HL-60 (cell line): ENCODE measurements around the gene STARD3NL.

Experiments used
- DNase-seq, 2 experiments: peaks; one replicate each; pipeline ENCODE4 v3.0.0-alpha.2; 2010 to 2020; ENCODE audit warnings: low read depth in 1 of 2, low spot score in 1 of 2
- H3K27ac ChIP-seq: fragments of 250-450 bp; sonication (Bioruptor Pico); replicated peaks from 2 replicates; pipeline ENCODE4 v1.5.1; 2020; ENCODE audit warnings: mild to moderate bottlenecking, moderate library complexity
- H3K27me3 ChIP-seq: fragments of 250-450 bp; sonication (Bioruptor Pico); 2 replicates; pipeline ENCODE4 v1.5.1; 2021; ENCODE audit warnings: mild to moderate bottlenecking, moderate library complexity; ENCODE audit not compliant: insufficient read depth, poor library complexity, severe bottlenecking
- H3K4me3 ChIP-seq: replicated peaks from 2 replicates; pipeline ENCODE4 v1.5.1; 2011; ENCODE audit warnings: mild to moderate bottlenecking, control low read depth, low read length; ENCODE audit not compliant: insufficient read depth
- CTCF ChIP-seq: IDR thresholded peaks from one replicate; pipeline ENCODE4 v1.5.1; 2011; ENCODE audit warnings: low read length, control low read depth, inconsistent platforms; ENCODE audit not compliant: insufficient read depth
- GABPA ChIP-seq: IDR thresholded peaks from 2 replicates; pipeline ENCODE4 v1.6.1; 2012; ENCODE audit warnings: low read depth
- POLR2AphosphoS5 ChIP-seq: IDR thresholded peaks from 2 replicates; pipeline ENCODE4 v1.6.1; 2012; ENCODE audit warnings: low read depth
- REST ChIP-seq: IDR thresholded peaks from 2 replicates; pipeline ENCODE4 v1.6.1; 2012; ENCODE audit warnings: low read depth; ENCODE audit not compliant: insufficient replicate concordance
- SPI1 ChIP-seq: IDR thresholded peaks from 2 replicates; pipeline ENCODE4 v1.6.1; 2012; ENCODE audit warnings: low read depth, mild to moderate bottlenecking, borderline replicate concordance

Gene STARD3NL

GRCh38 chr7:38280000-38280399 lies 102.0 kb downstream of the STARD3NL start:
- no peaks in the 10 kb centered on the region for H3K27me3 ChIP-seq
- H3K27ac ChIP-seq, result no peak overlapping the region
- no peak overlapping the region for H3K4me3 ChIP-seq
- TF ChIP-seq CTCF (no peak), REST (no peak), GABPA (no peak), POLR2AphosphoS5 (no peak), SPI1 (no peak)
- no peak for DNase-seq
